HepG2 (cell line): ENCODE measurements around the gene NRIP2. TPM values are rescaled to one million over a fixed set of nuclear protein-coding genes. Genes with fewer than 3 reads are reported as not detected.
A peak's percentile ranks its signal among the peaks of the same experiment; 100 is the strongest.
"Not testable (repeated sequence)": the region's sequence is repeated elsewhere in the genome, so short reads cannot be mapped to it uniquely, and the experiment has no call there.

Experiments
- ATAC-seq: fragments of 200-7000 bp; cut with Tn5 transposase; 3 replicates; pipeline ENCODE4 v1.9.1; 2020; ENCODE audit warnings: mild to moderate bottlenecking, moderate library complexity
- BruUV-seq: library from RNA; stranded (reverse); fragments of 400-500 nt; replicated peaks from 2 replicates; lab custom pipeline; 2021; lab: Mats Ljungman, UMichigan
- CTCF ChIA-PET: fragments of 300-600 bp; formaldehyde crosslinking; extraction: SDS; loops from one replicate; lab custom pipeline; 2021; ENCODE audit warnings: low total read pairs, inconsistent platforms, low intra/inter-chr PET ratio; lab: Yijun Ruan, JAX
- POLR2A ChIA-PET: fragments of 350-600 bp; sonication (Branson Sonifier 250); formaldehyde crosslinking; loops from one replicate; lab custom pipeline; 2020; ENCODE audit warnings: antibody characterized with exemption, inconsistent platforms; lab: Yijun Ruan, JAX
- DNase-seq: peaks from one replicate; pipeline ENCODE4 v3.0.0-alpha.2; 2015; ENCODE audit warnings: low spot score
- FAIRE-seq: peaks from 3 replicates; lab custom pipeline; 2011; peaks lifted over from hg19 to GRCh38; lab: Jason Lieb, UNC
- H2AFZ ChIP-seq: one replicate; pipeline ENCODE4 v1.6.1; 2011; ENCODE audit warnings: low read length, inconsistent platforms
- H3K27ac ChIP-seq: fragments of 300-600 bp; 3 replicates; pipeline ENCODE4 v1.8.0; 2011; ENCODE audit warnings: mixed run types, mild to moderate bottlenecking, mixed read lengths, low read length, inconsistent platforms; ENCODE audit not compliant: insufficient read depth; ENCODE audit errors: extremely low read length
- H3K27me3 ChIP-seq, 2 experiments: fragments of 200-600 bp in 1 of 2; 2 replicates in 1 of 2; 3 replicates in 1 of 2; pipeline versions ENCODE4 v1.6.0 to v1.8.0; 2011; ENCODE audit warnings: low read length in 2 of 2, mild to moderate bottlenecking in 2 of 2, moderate library complexity in 2 of 2, inconsistent platforms in 1 of 2; ENCODE audit not compliant: insufficient read depth in 2 of 2, control insufficient read depth in 1 of 2
- H3K36me3 ChIP-seq, 2 experiments: fragments of 200-600 bp in 1 of 2; replicated peaks in 1 of 2; 2 replicates in 1 of 2; 3 replicates in 1 of 2; pipeline versions ENCODE4 v1.5.1 to v1.8.0; 2011; ENCODE audit warnings: low read length in 2 of 2, inconsistent platforms in 1 of 2; ENCODE audit not compliant: insufficient read depth in 2 of 2, control insufficient read depth in 1 of 2
- H3K4me1 ChIP-seq: 2 replicates; pipeline ENCODE4 v1.5.1; 2012; ENCODE audit warnings: low read length, inconsistent platforms; ENCODE audit not compliant: insufficient read depth
- H3K4me2 ChIP-seq: 2 replicates; pipeline ENCODE4 v1.6.0; 2011; ENCODE audit warnings: low read depth, low read length, inconsistent platforms
- H3K4me3 ChIP-seq, 3 experiments: fragments of 200-600 bp in 1 of 3; sonication (generic), shearing (Covaris generic) in 1 of 3; replicated peaks in 1 of 3; 2 replicates each; pipeline ENCODE4 v1.5.1; 2011 to 2016; ENCODE audit warnings: low read length in 3 of 3, inconsistent platforms in 2 of 3, low read depth in 2 of 3, mild to moderate bottlenecking in 2 of 3, control low read depth in 1 of 3, mixed read lengths in 1 of 3; ENCODE audit not compliant: insufficient read depth in 1 of 3
- H3K79me2 ChIP-seq: one replicate; pipeline ENCODE4 v1.6.1; 2011; ENCODE audit warnings: low read length, inconsistent platforms; ENCODE audit not compliant: insufficient read depth
- H3K9ac ChIP-seq: 2 replicates; pipeline ENCODE4 v1.6.0; 2011; ENCODE audit warnings: mild to moderate bottlenecking, low read depth, low read length, inconsistent platforms; ENCODE audit not compliant: insufficient read depth
- H3K9me3 ChIP-seq: 2 replicates; pipeline ENCODE4 v1.5.1; 2012; ENCODE audit warnings: mild to moderate bottlenecking, low read length
- H4K20me1 ChIP-seq: 2 replicates; pipeline ENCODE4 v1.6.0; 2011; ENCODE audit warnings: inconsistent platforms, mild to moderate bottlenecking, low read length, moderate library complexity; ENCODE audit not compliant: insufficient read depth
- SMARCE1 ChIP-seq: fragments of 450-650 bp; IDR thresholded peaks from 2 replicates; pipeline ENCODE4 v1.6.1; 2017; ENCODE audit warnings: borderline replicate concordance
- ZBTB42 ChIP-seq: sonication (generic); formaldehyde crosslinking; IDR thresholded peaks from 2 replicates; pipeline ENCODE4 v1.5.0; 2020; ENCODE audit warnings: mild to moderate bottlenecking, missing genetic modification reagents
- ZNF121 ChIP-seq: sonication (generic); formaldehyde crosslinking; IDR thresholded peaks from 2 replicates; pipeline ENCODE4 v1.5.0; 2020; ENCODE audit warnings: mild to moderate bottlenecking, missing genetic modification reagents
- ZNF350 ChIP-seq: sonication (generic); formaldehyde crosslinking; IDR thresholded peaks from 2 replicates; pipeline ENCODE4 v1.4.0; 2020; ENCODE audit warnings: mild to moderate bottlenecking, low read depth, missing genetic modification reagents, borderline replicate concordance
- WGBS: methylation state at CpG from one replicate; pipeline ENCODE4 v1.1.6; 2017; ENCODE audit warnings: low lambda C conversion rate; 5-methylcytosine and 5-hydroxymethylcytosine counted together
- in situ Hi-C: cut with HindIII; loops from 2 replicates; pipeline ENCODE4 v1.10.0; 2017; ENCODE audit warnings: low pct_unique_long_range_greater_than_20kb; ENCODE audit not compliant: extremely low pct_ligation_motif_present
- intact Hi-C: fragments of 100-400 bp; cut with micrococcal nuclease; formaldehyde crosslinking; loops from one replicate; pipeline ENCODE4 v1.10.0; 2022; ENCODE audit not compliant: unreplicated experiment
- polyA plus RNA-seq, 8 experiments: library from polyadenylated mRNA; depleted of rRNA in 3 of 8; stranded (reverse) in 7 of 8; unstranded in 1 of 8; fragments of >200 nt; fragmentation: Illumina TruSeq in 4 of 8; extraction: Trizol in 4 of 8; gene quantifications; 2 replicates each; pipeline versions ENCODE4 v1.2.1 to v1.2.3, GENCODE V29; 2011 to 2016; ENCODE audit warnings: low read depth in 4 of 8, missing spikeins in 1 of 8, mixed read lengths in 1 of 8; ENCODE audit not compliant: insufficient read depth in 1 of 8
- total RNA-seq, 5 experiments: library from RNA; depleted of rRNA; stranded (reverse); fragments of >200 nt; fragmentation: Illumina TruSeq; extraction: Trizol; gene quantifications; 2 replicates each; pipeline ENCODE4 v1.2.3, GENCODE V29; 2016; ENCODE audit warnings: low read depth in 1 of 5
- TF ChIP-seq, protein P1 (sequence below), 2 experiments: sonication (generic) in 1 of 2; formaldehyde crosslinking in 1 of 2; IDR thresholded peaks; 2 replicates each; pipeline versions ENCODE4 v1.6.1 to v1.9.0; 2014 to 2022; ENCODE audit warnings: antibody characterized with exemption in 1 of 2, borderline replicate concordance in 1 of 2, inconsistent platforms in 1 of 2, low read depth in 1 of 2, missing genetic modification reagents in 1 of 2

NRIP2 gene
- total and polyA plus RNA-seq, 2 of the 13 experiments (the other 11 are each of a cell fraction or from before 2014, with no cell fraction given), result not detected

DNA sequence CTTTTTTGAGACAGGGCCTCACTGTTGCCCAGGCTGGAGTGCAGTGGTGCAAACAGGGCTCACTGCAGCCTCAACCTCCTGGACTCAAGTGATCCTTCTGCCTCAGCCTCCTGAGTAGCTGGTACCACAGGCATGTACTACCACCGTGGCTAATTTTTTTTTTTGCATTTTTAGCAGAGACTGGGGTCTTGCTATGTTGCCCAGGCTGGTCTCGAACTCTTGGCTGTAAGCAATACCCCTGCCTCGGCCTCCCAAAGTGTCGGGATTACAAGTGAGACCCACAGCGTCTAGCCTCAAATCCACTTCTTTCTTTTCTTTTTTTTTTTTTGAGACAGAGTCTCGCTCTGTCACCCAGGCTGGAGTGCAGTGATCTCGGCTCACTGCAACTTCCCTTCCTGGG, 28.6 kb upstream of the NRIP2 start:
- intact Hi-C loops, H3K4me1 ChIP-seq, DNase-seq, FAIRE-seq, H3K27ac ChIP-seq, H2AFZ ChIP-seq, CTCF ChIA-PET, H3K27me3 ChIP-seq, H3K79me2 ChIP-seq, POLR2A ChIA-PET, H3K4me3 ChIP-seq, H3K9ac ChIP-seq, in situ Hi-C loops, H3K9me3 ChIP-seq, ATAC-seq, H4K20me1 ChIP-seq, BruUV-seq, H3K4me2 ChIP-seq: not testable (repeated sequence)
- TF ChIP-seq ZNF121 (CRISPR knock-in tag), result 0 out of 2 replicates have a peak, but pooled peaks have one; percentile 40
- peaks cover 27 to 77% of the 10 kb centered on the region in 2 experiments for H3K36me3 ChIP-seq
- 97% methylated on average over 7 of the region's 7 CpGs for WGBS

DNA sequence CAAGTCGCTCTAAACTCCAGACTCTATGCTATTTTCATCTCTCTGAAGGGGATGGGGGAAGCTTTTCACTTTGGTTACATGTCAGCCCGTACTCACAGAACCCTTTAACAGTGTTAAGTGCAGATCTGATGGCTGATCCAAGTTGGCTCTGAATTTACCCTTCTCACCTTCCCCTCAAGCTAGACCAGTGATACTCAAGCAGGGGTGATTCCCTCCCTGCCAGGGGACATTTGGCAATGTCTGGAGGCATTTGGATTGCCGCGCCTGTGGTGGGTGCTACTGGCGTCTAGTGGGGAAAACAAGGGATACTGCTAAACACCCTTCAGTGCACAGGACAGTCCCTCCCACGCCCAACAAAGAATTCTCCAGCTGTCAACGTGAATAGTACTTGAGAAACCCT, 28.0 kb upstream of the NRIP2 start:
- ChIA-PET CTCF (no interaction called here), POLR2A (no interaction called here)
- Histone ChIP-seq H4K20me1 (no peaks in the 10 kb centered on the region), H3K79me2 (no peaks in the 10 kb centered on the region), H2AFZ (no peak overlapping the region), H3K36me3 (peaks cover 25 to 77% of the 10 kb centered on the region in 2 experiments), H3K4me3 (no peak overlapping the region), H3K27me3 (no peaks in the 10 kb centered on the region), H3K4me1 (no peaks in the 10 kb centered on the region), H3K27ac (no peak overlapping the region), H3K9me3 (no peaks in the 10 kb centered on the region), H3K4me2 (no peak overlapping the region), H3K9ac (no peak overlapping the region)
- intact Hi-C loops, result no loop called here
- in situ Hi-C loops, result no loop called here
- FAIRE-seq (no peak), DNase-seq (no peak), ATAC-seq (no peak)
- TF ChIP-seq ZNF350 (CRISPR knock-in tag) (no peak), ZBTB42 (CRISPR knock-in tag) (no peak), SMARCE1 (no peak)
- TF ChIP-seq, protein P1, sequence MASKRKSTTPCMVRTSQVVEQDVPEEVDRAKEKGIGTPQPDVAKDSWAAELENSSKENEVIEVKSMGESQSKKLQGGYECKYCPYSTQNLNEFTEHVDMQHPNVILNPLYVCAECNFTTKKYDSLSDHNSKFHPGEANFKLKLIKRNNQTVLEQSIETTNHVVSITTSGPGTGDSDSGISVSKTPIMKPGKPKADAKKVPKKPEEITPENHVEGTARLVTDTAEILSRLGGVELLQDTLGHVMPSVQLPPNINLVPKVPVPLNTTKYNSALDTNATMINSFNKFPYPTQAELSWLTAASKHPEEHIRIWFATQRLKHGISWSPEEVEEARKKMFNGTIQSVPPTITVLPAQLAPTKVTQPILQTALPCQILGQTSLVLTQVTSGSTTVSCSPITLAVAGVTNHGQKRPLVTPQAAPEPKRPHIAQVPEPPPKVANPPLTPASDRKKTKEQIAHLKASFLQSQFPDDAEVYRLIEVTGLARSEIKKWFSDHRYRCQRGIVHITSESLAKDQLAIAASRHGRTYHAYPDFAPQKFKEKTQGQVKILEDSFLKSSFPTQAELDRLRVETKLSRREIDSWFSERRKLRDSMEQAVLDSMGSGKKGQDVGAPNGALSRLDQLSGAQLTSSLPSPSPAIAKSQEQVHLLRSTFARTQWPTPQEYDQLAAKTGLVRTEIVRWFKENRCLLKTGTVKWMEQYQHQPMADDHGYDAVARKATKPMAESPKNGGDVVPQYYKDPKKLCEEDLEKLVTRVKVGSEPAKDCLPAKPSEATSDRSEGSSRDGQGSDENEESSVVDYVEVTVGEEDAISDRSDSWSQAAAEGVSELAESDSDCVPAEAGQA (IDR thresholded peaks at IDR 0.05; ENCODE audit: low read depth), result no peak
- TF ChIP-seq, protein P1 (CRISPR knock-in tag; IDR thresholded peaks at IDR 0.05; ENCODE audit: borderline replicate concordance), result no peak
- WGBS, result 95% methylated on average over 5 of the region's 7 CpGs
- BruUV-seq, result no TSS peak
